NCI-H2196 treated with DMSO at 0.1 percent for 48 hours (cell line): ENCODE measurements around the gene TGFBRAP1.
A peak's percentile ranks its signal among the peaks of the same experiment; 100 is the strongest.
"Not testable (repeated sequence)": the region's sequence is repeated elsewhere in the genome, so short reads cannot be mapped to it uniquely, and the experiment has no call there.

ENCODE experiments used
- DNase-seq: peaks from one replicate; lab custom pipeline; 2025; ENCODE audit not compliant: unreplicated experiment; lab: John Stamatoyannopoulos, UW

The TGFBRAP1 gene

DNA sequence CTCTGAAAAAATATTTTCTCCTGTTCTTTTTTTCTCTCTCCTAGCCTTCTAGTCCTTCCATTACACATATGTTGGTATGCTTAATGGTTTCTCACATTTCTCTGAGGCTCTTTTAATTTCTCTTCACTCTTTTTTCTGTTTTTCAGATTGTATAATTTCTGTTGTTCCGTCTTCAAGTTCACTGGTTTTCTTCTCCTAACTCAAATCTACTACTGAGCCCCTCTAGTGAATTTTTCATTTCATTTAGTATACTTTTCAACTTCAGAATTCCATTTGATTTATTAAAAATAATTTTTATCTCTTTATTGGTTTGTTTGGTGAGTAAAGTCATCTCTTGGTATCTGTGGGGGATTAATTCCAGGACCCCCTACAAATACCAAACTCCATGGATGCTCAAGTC is 27.6 kb upstream of the TGFBRAP1 start:
- DNase-seq = no peak

DNA sequence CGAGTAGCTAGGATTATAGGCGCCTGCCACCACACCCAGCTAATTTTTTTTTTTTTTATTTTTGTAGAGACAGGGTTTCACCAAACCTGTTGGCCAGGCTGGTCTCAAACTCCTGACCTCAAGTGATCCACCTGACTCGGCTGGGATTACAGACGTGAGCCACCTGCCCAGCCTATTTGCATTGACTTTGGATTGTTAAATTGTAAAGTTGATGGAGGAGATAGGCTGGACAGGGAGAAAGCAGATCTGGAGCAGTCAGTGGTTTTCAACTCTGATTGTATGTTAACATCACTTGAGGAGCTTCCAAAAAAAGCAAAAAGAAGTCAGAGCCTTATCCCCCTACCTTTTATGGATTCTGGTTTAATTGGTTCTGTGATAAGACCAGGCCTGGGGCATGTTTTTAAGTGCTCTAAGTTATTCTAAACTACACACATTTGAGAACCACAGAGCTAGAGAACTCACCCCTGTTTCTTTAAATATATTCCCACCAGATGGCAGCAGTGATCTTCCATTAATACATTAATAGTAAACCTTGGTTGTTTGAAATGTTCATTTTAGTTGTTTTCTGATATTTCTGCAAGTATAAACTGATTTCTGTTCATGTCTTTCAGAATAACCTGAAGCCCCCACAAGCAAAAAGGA is 15.3 kb upstream of the TGFBRAP1 start:
- DNase-seq = peak; percentile 31

DNA sequence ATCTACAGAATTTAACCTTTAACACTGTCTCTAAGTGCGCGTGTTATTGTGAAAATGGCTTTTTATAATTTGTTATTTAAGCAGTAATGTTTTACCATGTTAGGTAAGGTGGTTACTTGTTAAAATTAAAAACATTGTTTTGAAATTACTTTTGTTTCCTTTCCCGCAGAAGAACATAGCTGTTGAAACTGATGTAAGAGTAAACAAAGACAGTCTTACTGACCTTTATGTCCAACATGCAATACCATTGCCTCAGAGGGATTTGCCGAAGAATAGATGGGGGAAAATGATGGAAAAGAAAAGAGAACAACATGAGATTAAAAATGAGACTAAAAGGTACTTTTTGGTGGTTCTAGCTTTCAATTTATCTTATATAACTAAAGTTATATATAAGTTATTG is 9.9 kb upstream of the TGFBRAP1 start:
- no peak for DNase-seq

DNA sequence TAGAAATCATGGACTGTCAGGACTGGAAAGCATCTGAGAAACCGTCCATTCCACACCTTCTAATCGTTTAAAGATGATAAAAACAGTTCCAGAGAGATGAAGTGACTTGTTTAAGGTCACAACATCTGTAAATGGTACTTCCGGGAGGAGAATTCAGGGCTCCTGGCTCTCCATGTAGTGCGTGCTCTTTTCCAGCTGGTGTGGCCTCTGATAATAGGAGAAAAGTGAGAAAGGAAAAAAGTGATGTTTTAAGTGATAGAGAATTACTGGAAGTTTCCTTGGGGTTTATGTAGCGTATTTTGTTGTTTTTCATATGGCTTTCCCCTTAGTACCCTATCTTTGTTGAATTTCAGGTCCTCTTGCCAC is 8.5 kb upstream of the TGFBRAP1 start:
- DNase-seq = no peak

DNA sequence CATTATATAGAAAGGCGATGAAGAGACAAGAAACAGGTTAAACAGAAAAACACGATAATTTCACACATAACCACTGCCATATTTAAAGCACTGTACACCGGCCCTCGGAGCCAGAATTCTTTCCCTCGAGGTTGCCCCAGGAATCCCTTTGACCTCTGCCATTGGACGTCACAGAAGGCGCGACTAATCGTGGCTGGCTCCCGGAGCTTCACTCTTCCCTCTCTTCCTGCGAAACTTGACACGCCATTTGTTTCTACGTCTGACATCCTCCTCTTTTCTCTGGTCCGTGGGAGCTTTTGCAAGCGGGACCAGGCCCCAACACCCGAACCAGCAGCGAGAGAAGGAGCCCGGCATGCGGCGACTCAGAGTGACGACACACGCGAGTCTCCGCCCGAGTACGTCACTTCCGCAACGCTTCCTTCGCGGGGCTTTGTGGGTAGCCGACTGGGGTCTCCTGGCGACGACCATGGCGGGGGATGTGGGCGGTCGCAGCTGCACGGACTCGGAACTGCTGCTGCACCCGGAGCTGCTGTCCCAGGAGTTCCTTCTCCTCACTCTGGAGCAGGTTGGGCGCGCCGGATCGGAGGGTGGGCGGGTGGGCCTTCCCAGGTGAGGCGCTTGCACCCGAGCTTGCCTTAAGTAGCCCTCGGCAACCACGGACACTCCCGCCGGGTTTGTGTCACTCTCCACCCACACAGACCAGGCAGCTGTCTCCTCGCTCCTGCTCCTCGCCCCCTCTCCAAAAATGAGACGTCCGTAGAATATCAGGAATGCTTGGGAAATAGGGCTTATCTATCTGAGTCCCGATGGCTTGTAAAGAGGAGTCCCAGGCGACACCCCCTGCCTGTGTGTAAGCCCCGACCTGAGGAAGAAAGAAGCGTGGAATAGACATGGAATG is 7.8 kb upstream of the TGFBRAP1 start, which contains the start of gene C2orf49:
Gene C2orf49, plus strand, starts transcription at position 419 of the 898 bp plus-strand sequence. Its CDS starts 48 bp downstream, at position 467.
- DNase-seq = peak; percentile 75

DNA sequence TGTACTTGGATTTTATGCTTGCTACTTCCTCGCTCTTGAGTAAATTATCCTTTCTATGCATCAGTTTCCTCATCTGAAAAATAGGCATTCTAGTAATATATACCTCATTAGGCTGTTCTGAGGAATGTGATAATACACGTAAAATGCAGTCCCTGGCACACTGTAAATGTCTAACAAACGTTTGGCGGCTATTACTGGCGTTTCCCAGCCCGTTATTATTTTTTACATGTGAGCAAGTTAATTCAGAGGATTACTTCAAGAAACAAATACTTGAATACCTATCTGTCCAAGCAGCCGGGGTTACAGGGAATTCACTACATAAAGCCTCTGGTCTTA is 7.2 kb upstream of the TGFBRAP1 start:
- DNase-seq = no peak

DNA sequence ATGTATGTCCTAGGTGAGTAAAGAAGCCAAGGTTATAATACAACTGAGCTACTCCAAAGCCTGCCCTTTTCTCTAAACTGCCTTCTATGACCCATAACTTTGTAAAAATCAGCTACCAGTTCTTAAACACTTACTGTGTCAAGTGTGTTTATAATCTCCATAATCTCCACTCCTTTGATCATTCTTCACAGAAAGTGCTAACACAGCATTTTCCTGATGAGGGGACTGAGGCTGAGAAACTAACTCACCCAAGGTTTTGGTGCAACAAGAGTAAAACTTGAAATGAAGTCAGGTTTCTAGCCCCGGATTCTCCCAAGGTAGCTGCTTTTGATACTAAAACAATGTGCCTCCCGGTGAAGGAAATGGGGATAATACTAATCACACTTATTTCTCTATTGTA is 5.9 kb upstream of the TGFBRAP1 start:
- DNase-seq = no peak

DNA sequence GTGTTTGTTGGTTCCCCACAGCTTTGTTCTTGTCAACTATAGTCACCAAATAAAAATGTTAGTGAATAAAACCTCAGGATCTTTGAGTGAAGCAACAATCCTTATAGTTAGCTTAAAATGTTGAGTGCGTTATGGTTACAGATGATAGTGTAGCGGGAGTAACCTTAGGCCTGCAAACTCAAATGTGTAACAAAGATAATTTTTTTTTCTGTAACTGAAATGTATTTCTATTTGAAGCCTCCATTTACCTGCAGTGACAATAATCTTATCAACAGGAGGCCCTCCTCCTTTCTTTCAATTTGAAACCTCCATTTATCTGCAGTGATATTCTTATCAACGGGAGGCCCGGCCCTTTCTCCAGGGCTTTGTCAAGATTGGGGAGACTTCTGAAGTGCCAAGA is 4.7 kb upstream of the TGFBRAP1 start:
- no peak for DNase-seq

DNA sequence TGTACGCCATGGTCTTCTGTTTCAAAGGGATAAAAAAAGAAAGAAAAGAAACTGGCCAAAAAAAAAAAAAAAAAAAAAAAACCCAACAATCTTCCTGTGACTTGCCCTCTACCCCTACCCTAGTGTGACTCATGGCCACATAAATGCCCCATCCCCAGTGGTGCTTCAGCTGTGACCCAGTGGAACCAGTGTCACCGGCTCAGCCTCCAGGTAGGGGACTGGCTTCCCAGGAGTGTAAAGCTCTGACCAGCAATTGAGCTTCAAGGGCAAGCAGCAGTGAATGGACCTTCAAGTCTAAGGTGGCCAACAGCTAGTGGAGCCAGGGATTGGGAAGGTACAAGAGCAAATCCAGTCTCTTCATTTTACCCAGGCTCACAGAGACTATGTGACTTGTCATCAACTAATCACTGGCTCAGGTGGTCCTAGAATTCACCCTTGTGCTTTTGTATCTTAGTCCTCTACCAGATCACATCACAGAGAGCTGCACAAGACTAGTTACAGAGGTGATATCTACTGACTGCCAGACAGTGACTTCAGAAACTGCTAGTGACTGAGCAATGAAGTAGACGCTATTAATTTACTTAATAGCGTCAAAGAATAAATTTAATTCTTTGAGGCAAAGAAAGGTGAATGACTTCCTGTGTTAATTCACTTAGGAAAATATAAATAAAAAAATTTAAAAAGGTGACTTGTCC is 1.3 kb upstream of the TGFBRAP1 start:
- no peak for DNase-seq

DNA sequence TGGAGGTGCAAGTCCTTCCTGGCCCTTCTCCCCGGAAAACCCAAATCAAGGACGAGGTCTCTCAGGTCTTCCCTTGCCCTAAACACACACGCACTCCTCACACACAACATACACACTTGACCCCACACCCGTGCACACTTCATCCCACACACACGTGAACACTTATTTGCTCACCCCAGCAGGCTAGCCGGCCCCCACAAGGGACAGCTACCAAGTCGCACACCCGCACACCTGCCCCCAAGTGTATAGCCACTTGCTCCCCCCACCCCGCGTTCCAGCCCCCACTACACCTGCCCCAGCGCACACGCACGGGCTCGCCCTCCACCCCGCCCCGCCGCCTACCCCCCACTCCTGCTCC is 359 bp downstream of the TGFBRAP1 start:
- DNase-seq = no peak

DNA sequence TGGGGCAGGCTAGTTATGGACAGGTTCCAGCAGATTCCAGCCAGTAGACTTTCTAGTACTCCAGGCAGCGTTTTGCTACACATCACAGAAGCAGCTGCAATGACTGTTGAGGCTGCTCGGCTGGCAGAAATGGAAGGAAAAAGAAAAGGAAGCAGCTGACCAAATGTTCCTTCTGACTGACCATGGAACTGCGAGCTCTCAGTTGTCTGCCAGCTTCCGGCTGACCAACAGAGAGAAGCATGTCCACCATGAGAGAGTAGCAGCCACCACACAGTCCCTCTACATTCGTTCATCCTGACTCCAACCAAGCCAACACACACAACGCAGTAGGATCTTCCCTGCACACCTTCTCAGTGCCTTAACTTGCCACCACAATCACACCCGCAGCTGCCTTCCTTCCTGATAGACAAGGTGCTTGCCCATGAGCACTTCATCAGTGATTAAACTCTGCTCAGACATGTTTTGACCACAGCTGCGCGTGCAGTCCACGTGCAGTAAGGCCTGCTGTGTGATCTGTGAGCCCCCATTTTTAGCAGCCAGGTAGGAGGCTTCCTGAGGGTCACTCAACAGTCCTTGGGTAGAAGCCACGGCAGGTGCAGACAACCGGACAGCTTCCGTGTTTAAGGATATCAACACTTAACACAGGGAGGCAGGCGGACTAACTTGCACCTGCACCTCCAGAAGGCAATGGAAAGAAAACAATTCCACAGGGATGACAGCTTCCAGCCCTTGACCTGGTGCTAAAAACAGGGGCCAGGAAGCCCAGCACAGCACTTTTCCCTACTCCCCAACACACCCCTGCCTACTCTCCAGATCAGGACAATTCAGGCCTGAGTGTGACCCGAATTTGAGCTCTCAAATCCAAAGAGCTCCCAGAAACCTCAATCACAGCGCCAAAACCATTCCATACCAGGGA is 996 bp downstream of the TGFBRAP1 start:
- peak; percentile 47 for DNase-seq

DNA sequence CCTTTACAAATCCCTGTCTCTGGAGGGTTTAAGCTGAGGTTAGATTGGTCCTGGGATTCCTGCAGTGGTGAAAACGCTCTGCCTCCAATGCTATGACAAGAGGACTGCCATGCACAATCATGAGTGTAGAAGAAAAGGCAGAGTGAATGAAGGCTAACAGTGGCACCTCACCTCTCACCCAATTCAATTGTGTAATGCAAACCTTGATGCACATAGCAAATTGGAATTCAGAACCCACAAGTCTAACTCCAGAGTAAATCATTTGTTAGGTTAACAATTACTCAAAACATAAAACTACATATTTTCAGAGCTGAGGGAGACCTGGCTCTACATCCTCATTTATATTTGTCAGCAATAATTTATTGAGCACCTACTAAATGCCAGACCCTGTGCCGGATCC is 1.8 kb downstream of the TGFBRAP1 start:
- DNase-seq = no peak

DNA sequence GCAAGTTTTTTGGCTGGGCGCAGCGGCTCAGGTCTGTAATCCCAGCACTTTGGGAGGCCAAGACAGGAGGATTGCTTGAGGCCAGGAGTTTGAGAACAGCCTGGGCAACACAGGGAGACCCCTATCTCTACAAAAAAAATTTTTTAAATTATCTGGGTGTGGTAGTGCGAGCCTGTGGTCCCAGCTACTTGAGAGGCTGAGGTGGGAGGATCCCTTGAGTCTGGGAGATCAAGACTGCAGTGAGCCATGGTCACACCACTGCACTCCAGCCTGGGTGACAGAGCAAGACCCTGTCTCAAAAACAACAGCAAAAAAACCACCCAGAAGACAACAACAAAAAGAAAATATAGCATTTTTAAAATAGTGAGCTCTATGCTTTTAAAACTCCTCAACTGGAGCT is 2.3 kb downstream of the TGFBRAP1 start:
- not testable (repeated sequence) for DNase-seq

DNA sequence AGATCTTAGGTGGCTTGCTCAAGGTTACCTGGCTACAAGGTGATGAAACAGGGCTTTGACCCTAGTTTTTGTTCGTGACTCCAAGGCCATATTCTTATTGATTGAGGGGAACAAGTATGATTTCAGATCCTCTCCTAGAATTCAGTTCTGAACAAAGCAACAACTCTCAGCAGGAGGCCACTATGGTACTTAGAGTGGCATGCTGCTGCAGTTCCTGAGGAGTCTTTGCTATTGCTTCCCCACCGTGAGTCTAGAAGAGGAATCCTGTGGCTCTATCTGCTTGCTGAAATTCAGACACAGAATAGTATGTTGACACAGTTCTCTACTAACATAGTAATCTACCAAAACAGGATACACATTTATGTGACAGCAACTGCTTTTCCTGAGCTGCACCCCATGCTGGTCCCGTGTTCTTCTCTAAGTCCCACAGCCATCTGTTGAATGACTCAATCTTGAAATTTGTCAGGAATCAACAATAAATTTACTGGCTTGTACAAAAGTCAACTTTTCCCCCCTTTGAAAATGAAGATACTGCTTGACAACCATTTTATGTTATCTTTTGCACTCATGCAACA is 4.1 kb downstream of the TGFBRAP1 start:
- no peak for DNase-seq

DNA sequence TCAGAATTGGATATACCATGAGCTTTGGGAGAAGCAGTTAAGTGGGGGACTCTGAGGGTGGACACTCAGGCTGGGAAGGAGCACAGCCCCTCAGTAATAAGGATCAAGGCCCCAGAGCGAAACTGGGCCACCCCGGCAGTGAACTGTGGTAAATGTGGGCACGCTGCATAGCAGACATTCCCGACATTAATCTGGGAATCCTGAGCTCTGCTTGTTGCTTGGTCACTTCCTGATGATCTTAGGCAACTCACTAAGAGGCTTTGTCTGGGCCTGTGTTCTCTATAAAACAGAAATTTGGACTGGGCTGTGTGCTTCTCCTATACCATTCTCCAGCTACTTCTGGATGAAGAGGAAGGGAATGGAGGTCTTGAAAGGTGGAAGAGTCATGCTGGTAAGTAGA is 4.8 kb downstream of the TGFBRAP1 start:
- no peak for DNase-seq

DNA sequence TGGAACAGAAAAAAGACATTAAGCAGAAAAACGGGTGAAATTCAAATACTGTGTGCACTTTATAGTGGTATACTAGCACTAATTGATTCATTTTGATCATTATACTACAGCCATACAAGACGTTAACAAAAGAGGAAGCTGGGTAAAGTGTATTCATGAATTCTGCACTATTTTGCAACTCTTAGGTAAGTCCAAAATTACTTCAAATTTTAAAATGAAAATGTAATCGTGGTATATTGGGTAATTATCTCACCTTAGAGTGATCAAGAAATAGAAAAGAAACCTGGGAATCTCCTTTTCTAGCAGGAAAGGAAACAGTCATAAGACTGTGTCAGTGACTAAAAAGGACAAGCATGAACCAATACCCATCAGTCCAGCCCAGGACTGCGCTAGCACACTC is 5.4 kb downstream of the TGFBRAP1 start:
- DNase-seq = no peak

DNA sequence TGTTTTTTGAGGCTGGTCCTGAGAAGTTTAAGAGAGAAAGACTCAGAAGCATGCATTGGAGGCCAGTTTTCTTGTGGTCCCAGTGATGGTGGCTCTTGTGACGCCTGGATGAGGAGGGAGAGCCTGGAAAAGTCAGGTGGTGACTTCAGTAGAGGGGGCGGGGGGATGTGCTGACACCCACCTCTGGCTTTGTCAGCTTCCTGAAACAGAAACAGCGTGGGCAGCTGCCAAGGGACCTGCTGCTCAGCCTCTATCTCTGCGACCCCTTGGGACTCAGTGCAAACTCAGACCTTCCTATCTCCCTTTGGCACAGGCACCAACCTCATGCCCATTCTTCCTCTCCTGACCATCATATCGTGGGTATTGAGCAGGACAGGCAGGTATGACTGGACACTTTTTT is 6.4 kb downstream of the TGFBRAP1 start:
- DNase-seq = no peak

DNA sequence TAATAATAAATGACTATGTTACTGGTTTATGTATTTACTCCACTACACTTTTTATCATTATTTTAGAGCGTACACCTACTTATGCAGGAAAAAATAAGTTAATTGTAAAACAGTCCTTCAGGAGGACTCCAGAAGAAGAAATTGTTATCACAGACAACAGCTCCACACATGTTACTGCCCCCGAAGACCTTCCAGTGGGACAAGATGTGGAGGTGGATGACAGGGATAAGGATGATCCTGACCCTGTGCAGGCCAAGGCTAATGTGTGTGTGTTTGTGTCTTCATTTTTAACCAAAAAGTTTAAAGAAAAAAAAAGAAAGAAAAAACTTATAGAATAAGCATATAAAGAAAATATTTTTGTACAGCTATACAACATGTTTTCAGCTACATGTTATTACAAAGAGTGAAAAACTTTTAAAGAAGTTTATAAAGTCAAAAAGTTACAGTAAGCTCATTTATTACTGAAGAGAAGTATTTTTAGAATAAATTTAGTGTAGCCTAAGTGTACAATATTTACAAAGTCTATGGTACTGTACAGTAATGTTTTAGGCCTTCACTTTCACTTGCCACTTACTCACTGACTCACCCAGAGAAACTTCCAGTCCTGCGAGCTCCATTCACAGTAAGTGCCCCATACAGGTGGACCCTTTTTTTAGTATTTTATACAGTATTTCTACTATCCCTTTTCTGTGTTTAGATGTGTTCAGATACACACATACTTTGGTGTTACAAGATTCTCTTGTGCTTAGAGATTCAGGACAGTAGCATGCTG is 7.5 kb downstream of the TGFBRAP1 start:
- DNase-seq = no peak

DNA sequence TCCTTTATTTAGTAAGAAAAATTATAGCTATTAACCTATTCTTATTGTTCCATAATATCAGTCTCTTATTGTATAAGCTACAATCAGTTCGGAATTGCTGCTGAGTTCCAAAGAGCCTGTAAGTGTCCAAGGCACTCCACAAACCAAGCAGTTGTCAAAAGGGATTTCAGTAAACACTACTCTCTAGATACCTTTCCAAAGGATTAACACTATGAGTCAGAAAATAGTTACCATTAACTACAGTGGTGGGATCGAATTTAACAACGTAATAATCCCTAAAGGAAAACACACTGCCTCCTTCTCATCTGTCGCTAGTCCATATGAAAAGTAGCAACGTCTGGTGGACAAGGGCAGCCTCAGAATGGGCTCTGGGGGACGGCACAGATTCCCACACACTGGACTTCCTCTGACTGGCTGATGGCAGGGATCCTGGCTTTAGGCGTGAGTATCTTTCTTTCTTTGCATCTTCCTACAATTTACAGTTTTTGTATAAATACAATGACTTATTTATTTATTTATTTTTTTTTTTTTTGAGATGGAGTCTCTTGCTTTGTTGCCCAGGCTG is 8.8 kb downstream of the TGFBRAP1 start:
- DNase-seq = no peak

DNA sequence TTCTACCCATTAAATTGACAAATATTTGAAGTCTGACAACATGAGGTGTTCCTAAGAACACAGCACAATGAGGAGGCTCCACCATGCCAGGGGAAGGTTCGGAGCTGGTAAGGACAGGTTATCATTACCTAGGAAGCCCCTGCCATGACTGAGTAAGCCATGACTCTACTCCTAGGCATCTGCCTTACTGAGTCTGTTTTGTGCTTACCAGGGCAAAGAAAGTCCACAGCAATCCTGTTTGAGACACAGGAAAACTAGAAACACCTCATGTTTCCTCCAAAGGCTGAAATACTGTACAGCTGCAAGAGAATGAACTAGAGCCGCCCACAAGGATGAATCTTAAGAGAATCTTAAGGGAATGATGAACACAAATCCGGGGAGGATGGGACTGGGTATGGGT is 11.6 kb downstream of the TGFBRAP1 start:
- no peak for DNase-seq
